GM21526 (cell line): ENCODE data around the gene KLHL35.
A peak's percentile ranks its signal among the peaks of the same experiment; 100 is the strongest.
"Not testable (repeated sequence)": the region's sequence is repeated elsewhere in the genome, so short reads cannot be mapped to it uniquely, and the experiment has no call there.

Experiments
- ATAC-seq: cut with Tn5 transposase; IDR thresholded peaks from one replicate; pipeline ENCODE4 v1.9.1; 2021; ENCODE audit warnings: moderate library complexity; ENCODE audit not compliant: unreplicated experiment, low FRiP score

Gene KLHL35

DNA sequence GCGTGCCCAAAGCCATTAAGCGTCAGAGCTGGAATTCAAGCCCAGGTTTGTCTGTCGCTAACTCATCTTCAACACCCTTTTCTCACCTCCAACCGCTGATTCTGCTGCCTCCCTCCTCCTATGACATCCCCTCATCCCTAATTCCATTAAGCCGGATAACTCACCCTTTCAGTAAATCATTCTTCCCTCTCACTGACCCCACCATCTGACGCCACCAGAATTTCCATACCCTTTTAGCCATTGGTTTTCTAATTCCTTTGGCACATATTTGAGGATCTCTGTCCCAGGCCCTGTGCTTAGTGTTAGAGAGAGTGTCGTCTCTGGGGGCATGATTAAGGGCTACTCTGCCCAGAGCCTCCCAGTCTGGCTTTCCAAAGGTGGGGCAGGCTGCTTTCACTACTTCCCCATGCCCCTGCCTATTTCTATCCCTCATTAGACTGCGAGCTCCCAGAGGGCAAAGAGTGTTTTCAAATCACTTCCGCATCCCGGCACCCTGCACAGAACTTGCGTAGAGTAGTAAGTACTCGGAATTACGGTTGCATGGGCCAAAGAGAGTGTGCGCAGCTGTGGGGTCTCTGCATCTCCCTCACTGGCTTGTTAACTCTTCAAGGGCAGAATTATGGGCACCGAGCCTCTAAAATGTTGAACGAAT is 3.9 kb downstream of the KLHL35 start:
- ATAC-seq, result no peak

DNA sequence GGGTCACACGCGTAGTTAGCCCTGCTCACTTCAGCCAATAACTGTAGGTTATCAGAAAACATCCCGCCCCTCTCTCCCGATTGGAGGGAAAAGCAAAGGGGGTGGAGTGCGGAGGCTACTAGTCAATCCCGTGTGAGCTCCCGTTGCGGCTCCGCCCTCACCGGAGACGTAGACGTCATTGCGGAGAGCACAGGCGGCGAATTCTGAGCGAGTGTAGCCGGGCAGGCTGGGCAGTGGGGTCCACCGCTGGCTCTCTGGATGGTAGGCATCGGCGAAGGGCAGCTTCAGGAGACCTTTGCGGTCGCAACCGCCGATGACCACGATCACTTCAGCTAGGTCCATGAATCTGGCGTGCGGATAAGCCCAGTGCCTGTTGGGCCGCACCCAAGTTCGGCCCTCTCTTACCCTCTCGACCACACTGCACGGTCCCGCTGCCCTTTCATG is 4.7 kb downstream of the KLHL35 start:
- peak; percentile 56 for ATAC-seq

DNA sequence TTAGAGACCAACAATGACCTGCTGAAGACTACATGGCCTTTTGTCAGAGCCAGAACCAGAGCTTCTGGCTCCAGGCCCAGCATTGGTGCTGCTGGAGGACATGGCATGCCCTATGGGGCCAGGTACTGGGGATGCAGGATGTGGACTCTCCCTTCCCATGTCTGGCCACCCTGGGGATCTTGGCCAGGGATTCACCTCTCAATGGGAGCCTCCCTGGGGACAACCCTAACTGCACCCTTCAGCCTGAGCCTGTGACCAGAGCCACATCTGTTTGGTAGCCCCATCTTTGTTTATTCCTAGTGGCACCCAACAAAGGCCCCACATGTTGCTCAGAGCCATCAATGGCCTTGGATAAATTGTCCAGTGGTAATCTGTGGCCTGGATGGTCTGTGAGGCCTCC is 5.8 kb downstream of the KLHL35 start:
- ATAC-seq, result no peak

DNA sequence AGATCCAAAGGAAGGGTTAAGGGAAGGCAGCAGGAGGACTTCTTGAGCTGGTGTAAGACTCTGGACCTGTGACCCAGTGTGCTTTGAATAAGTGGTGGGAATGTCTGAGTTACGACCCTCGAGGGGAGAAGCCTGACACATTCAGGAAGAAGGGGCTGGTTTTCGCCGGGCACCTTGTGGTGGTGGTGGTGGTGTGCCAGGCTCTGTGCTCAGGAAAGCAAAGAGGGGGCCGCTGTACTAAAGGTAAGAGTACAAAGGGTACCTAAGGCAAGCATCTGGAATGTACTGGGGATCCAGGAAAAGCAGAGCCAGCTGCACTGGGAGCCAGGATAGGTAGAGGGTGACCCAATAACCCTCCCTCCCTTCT is 6.3 kb downstream of the KLHL35 start:
- ATAC-seq, result no peak

DNA sequence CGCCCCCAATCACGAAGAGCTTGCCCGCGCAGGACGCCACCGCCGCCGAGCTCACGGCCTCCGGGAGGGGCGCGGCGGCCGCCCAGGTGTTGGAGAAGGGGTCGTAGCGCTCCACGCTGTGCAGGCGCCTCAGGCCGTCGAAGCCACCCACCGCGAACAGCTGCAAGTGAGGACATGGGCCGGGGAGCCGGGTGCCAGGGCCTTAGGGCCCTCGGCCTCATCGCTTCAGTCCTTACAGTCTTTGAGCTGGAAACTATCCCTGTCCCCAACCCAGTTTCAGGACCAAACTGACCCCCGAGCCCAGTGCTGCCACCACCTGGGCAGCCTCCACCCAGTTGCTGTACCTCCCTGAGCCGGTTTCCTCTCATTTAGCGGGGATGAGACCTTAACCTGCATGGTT is 7.6 kb downstream of the KLHL35 start:
- no peak for ATAC-seq

DNA sequence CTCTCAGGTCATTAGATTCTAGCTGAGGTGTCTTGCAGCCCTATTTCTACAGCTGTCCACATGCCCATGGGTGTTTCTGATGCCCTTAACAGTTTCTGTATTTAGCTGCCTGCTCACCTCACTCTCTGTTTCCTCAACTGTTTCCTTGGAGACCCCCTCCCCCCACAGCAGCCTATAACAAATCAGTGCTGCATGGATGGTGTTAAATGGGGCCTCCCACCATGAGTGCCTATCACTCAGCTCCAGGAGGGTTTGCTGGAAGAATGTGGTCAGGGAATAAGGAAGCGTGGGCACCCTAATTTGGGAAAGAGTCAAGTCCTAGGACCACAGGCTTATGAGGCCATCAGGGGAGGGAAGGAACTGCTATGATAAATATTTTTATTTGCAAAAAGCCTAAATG is 8.6 kb downstream of the KLHL35 start:
- no peak for ATAC-seq

DNA sequence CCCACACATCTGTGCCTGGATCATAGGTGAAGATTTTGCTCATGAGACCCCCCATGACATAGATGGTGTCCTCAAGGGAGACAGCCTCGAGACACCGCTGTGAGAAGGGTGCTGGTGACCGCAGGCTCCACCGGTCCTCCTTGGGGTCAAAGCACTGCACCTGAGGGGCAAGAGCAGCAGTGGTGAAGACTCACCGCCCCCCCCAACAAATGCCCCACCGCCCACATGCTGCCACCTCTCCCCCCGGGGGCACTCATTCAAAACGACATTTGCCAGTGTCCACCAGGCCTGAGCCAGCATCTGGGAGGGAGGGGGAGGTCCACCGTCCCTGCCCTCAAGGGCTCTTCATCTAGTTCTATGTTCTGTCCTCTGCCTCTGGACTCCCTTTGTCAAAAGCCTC is 9.3 kb downstream of the KLHL35 start:
- no peak for ATAC-seq

DNA sequence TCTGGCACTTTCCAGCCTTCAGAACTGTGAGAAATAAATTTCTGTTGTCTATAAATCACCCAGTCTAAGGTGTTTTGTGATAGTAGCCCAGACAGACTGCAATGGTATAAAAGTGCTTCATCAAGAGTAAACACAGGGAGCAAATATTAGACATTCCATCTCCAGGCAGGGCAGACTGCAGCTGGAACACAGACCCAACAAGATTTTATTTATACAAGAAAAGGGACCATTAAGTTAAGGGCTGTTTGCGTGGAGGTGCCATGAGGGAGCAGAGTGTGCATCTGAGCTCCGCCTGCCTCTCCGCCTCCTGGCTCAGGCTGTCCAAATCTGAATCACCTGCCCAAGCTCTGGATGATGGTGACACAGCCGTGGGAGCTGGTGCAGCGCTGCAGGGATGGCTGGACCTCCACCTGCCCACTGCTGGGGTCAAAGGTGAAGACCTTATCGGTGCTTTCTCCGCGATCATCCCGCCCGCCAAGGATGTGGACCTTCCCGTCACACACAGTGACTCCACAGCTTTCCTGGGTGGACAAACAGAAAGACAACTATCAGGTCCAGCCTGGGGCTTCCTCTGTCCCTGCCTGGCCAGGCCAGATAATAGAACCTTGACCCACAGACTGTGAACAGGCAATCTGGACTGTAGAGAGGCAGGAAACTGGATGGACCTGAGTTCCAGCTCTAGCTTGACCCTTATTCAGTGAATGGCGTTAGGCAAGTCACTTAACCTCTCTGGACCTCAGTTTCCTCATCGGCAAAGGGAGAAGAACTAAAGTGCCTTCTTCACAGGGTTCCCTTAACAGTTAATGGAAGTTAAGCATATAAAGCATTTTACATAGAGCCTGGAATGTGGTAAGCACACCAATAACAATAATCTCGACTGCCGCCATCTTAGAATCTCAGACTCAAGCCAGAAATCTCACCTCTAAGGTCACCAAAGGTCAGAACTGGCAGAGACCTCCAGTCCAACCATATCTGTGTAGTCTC is 10.5 kb downstream of the KLHL35 start:
- ATAC-seq, result no peak

DNA sequence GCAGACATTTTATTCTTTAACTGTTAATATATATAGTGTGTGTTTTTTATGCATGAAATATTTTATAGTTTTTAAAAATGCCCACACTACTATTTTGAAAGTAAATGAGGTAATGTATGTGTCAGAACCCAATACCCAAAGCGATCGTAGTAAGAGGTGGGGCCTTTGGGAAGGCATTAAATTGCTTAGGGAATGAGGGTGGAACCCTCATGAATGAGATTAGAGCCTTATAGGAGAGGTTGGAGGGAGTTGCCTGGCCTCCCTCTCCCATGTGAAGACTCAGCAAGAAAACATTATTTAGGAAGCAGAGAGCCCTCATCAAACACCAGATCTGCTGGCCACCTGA is 11.1 kb downstream of the KLHL35 start:
- ATAC-seq, result no peak

DNA sequence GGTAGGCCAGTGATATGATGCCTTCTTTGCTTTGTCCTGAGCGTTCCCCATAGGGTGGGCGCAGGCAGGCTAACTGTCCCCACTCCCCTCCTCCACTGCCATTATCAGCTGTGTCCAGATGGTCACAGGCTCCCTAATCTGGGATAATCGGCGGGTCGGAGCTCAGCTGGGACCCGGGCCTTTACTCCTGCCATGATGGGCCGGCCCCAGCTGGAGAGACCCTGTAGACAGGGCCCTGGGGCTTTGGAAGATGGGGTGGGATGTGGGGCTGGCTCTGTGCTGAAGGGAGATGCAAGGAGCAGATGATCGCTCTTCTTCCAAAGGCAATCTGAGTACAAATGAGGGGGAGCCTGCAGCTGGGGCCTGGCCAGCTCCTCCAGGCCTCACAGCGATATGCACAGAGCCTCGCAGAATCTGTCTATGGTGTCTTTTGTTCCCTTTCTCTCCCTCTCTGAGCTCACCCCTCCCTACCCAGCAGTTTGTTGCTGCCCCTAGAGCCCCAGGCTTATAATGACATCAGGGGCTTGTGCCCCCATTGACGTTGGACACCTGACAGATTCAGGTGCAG is 11.9 kb downstream of the KLHL35 start:
- no peak for ATAC-seq

DNA sequence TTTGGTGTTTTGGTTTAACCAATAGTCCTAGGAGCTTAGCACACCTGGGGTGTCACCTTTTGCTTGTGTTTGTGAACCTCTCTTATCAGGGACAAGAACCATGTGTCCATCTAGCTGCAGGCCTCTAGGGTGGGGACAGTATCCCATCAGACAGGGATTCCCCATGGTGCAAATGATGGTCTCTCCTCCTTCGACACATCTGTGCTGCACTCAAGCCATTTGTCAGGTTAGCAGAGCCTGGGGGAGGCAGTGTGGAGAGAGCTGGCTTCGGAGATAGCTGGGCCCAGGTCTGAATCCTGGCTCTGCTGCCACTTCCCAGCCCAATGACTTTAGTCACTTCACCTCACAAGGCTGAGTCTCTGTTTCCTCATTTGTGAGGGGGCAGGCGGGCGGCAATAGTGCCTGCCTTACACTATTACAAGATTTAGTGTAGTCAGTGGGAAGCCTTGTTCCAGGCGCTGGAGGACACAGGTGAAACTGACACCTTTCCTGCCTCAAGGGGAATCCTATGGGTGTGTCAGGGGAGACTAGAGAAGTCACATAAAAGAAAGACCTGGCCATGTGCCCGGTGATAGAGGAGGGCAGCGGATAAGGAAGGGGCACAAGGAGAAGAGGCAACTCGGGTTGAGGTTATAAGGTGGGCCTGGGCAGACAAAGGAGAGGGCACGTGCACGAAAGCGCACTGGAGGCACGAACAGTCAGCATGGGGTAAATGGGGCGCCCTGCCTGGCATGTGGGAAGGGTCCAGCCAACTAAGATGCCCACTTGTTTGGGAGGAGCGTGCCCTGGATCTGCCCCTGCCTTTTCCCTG is 12.6 kb downstream of the KLHL35 start:
- ATAC-seq, result no peak

DNA sequence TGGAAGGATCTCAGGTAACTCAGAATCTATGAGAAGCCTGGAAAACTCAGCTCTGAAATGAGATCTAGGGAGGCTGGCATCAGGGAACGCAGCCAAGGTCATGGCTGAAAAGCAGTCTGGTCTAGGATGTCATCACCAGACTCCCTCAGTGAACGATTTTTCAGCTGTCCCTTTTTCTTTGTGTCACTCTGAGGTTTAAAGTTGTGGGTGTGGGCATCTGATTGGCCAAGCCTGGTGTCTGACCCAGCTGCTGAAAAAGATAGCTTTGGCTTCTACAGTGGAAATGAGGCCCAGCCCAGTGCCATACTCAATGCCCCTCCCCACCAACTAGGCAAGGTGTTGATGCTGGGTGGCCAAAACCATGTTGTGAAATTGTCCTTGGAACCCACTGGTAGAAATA is 19.1 kb downstream of the KLHL35 start:
- no peak for ATAC-seq

DNA sequence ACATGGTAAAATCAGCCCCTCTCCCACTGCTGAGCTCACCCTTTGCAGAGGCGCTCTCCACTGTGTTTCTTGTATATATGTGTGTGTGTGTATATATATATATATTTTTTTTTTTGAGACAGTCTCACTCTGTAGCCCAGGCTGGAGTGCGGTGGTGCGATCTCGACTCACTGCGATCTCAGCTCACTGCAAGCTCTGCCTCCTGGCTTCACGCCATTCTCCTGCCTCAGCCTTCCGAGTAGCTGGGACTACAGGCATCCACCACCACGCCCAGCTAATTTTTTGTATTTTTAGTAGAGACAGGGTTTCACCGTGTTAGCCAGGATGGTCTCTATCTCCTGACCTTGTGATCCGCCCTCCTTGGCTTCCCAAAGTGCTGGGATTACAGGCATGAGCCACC is 19.9 kb downstream of the KLHL35 start:
- not testable (repeated sequence) for ATAC-seq

DNA sequence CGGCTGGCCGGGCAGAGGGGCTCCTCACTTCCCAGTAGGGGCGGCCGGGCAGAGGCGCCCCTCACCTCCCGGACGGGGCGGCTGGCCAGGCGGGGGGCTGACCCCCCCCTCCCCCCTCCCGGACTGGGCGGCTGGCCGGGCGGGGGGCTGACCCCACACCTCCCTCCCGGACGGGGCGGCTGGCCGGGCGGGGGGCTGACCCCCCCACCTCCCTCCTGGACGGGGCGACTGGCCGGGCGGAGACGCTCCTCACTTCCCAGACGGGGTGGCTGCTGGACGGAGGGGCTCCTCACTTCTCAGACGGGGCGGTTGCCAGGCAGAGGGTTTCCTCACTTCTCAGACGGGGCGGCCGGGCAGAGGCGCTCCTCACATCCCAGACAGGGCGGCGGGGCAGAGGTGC is 23.0 kb downstream of the KLHL35 start:
- not testable (repeated sequence) for ATAC-seq

DNA sequence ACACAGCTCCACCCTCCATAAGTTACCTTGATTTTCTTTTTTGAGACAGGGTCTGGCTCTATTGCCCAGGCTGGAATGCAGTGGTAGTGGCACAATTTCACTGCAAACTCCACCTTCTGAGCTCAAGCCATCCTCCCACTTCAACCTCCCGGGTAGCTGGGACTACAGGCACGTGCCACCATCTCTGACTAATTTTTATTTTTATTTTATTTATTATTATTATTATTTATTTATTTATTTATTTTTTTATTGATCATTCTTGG is 24.1 kb downstream of the KLHL35 start:
- ATAC-seq, result no peak

DNA sequence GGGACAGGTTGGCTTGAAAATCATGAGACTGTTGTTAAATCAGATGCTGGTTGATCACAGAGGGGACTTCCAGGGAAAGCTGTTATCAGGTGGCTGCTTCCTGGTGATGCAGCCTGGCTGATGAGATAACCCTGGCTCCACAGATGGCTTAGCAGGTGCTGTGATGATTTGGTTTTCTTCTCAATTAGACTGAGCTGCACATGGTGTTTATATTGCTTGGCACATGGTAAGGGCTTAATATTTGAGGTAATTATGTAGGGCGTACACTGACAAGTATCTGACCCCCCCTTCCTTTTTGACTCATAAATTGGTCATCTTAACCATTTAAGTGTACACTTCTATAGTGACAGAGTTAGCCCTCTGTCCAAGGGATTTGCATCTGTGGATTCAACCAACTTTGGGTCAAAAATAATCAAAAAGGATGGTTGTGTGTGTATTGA is 26.6 kb downstream of the KLHL35 start:
- ATAC-seq, result no peak

DNA sequence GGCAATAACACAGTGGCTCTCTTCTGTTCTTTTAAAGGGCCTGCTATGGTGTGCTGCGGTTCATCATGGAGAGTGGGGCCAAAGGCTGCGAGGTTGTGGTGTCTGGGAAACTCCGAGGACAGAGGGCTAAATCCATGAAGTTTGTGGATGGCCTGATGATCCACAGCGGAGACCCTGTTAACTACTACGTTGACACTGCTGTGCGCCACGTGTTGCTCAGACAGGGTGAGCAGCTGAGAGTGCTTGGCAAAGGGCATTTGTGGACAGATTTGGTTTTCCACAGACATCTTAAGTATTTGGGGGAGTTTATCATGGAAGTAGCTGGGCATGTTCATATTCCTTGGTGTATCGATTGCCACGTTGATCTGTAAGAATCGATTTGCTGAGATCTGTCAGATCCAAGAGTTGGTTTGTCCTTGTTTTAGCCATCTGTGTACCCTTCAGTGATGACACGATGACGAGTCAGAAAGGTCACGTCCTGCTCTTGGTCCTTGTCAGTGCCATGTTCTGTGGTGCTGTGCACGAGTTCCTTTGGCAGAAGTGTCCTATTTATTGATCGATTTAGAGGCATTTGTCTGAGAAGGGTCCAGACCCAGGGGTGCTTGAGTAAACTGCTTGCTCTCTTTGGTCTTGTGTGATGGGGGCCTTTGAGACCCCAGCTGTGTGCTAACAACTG is 28.9 kb downstream of the KLHL35 start:
- no peak for ATAC-seq

DNA sequence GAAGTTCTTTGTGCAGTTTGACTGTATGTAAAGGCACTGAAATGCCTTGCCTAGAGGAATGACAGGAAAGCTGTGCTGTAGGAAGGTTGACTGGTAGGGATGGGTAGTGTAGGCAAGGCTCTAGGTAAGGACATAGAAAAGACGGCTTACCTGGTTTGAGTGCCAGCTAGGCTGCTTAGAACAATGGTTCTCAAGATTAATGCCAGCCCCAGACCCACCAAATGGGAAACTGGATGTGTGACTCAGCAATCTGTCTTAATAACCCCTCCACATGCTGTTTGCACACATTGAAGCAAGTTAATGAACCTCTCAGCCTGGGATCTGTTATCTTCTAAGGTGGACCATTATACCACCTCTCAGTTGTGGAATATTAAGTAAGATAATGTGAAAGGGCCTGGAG is 30.0 kb downstream of the KLHL35 start:
- no peak for ATAC-seq

DNA sequence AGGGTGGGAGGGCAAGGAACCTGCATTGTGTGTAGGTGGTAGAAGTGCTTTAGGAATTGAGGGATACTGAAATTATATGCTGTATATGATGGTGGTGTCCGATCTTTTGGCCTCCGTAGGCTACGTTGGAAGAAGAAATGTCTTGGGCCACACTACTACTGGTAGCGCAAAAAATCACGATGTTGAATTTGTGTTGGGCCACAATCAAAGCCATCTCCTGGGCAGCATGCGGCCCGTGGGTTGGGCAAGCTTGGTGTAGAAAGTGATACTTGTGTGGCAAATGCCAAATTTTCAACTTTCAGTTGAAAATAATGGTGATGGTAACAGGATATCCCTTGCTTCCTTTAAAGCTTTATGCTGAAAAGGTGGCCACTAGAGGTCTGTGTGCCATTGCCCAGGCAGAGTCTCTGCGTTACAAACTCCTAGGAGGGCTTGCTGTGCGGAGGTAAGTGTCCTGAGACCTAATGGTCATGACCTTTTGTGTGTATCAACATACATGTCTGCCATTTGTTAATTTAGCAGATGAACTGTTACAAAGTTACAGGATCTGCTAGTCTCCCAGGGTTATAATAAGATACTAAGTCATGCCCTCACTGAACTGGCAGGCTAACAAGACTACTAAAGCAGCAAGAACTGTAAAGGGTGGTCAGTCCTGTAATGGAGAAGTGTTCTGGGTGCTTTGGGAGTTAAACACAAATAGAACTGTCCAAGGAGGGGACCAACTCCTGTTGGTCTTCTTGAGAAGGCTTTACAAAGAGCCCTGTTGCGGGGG is 30.8 kb downstream of the KLHL35 start:
- ATAC-seq, result no peak
